ENCODE data around the gene ZNF511.
A peak's percentile ranks its signal among the peaks of the same experiment; 100 is the strongest.

ZNF511 gene

GRCh38 chr10:133309720-133310398 lies 1.1 kb downstream of the ZNF511 start:
- Histone ChIP-seq H3K36me3 (ENCODE audit: control insufficient read depth, insufficient read depth, low read length) (peaks cover 32% of the 10 kb centered on the region), H3K9me3 (ENCODE audit: control insufficient read depth, insufficient read depth, low read length) (no peaks in the 10 kb centered on the region), H3K4me1 (ENCODE audit: control insufficient read depth, insufficient read depth, low read length) (no peaks in the 10 kb centered on the region), H3K27ac (ENCODE audit: low read depth, low read length) (no peak overlapping the region), H3K9ac (ENCODE audit: low read depth, low read length) (no peak overlapping the region), H3K27me3 (ENCODE audit: control insufficient read depth, insufficient read depth, low read length) (no peaks in the 10 kb centered on the region), H3K4me3 (ENCODE audit: low read depth, low read length) (peak overlapping the region; percentile 49; the same call in 1 of the 2 replicates)

- Histone ChIP-seq H3K4me1 (ENCODE audit: control insufficient read depth, insufficient read depth, low read length) (no peaks in the 10 kb centered on the region), H3K4me3 (ENCODE audit: low read depth, low read length) (no peak overlapping the region), H3K36me3 (ENCODE audit: control insufficient read depth, insufficient read depth, low read length) (peaks cover 32% of the 10 kb centered on the region), H3K9ac (ENCODE audit: low read depth, low read length) (no peak overlapping the region), H3K27ac (ENCODE audit: low read depth, low read length) (no peak overlapping the region), H3K27me3 (ENCODE audit: control insufficient read depth, insufficient read depth, low read length) (no peaks in the 10 kb centered on the region), H3K9me3 (ENCODE audit: control insufficient read depth, insufficient read depth, low read length) (no peaks in the 10 kb centered on the region)
Measured at GRCh38 chr10:133310399-133310755, 1.7 kb downstream of the ZNF511 start.

- Histone ChIP-seq H3K36me3 (ENCODE audit: control insufficient read depth, insufficient read depth, low read length) (peaks cover 32% of the 10 kb centered on the region), H3K4me3 (ENCODE audit: low read depth, low read length) (no peak overlapping the region), H3K27ac (ENCODE audit: low read depth, low read length) (no peak overlapping the region), H3K9me3 (ENCODE audit: control insufficient read depth, insufficient read depth, low read length) (no peaks in the 10 kb centered on the region), H3K27me3 (ENCODE audit: control insufficient read depth, insufficient read depth, low read length) (no peaks in the 10 kb centered on the region), H3K9ac (ENCODE audit: low read depth, low read length) (no peak overlapping the region), H3K4me1 (ENCODE audit: control insufficient read depth, insufficient read depth, low read length) (no peaks in the 10 kb centered on the region)
Measured at GRCh38 chr10:133310789-133311188, 2.1 kb downstream of the ZNF511 start.

GRCh38 chr10:133311570-133311969 lies 2.9 kb downstream of the ZNF511 start:
- Histone ChIP-seq H3K4me3 (ENCODE audit: low read depth, low read length) (no peak overlapping the region), H3K9me3 (ENCODE audit: control insufficient read depth, insufficient read depth, low read length) (no peaks in the 10 kb centered on the region), H3K27ac (ENCODE audit: low read depth, low read length) (no peak overlapping the region), H3K27me3 (ENCODE audit: control insufficient read depth, insufficient read depth, low read length) (no peaks in the 10 kb centered on the region), H3K36me3 (ENCODE audit: control insufficient read depth, insufficient read depth, low read length) (peaks cover 32% of the 10 kb centered on the region), H3K4me1 (ENCODE audit: control insufficient read depth, insufficient read depth, low read length) (no peaks in the 10 kb centered on the region), H3K9ac (ENCODE audit: low read depth, low read length) (no peak overlapping the region)

GRCh38 chr10:133312016-133312768 lies 3.5 kb downstream of the ZNF511 start:
- peaks cover 32% of the 10 kb centered on the region for H3K36me3 ChIP-seq (ENCODE audit: control insufficient read depth, insufficient read depth, low read length)
- H3K9me3 ChIP-seq (ENCODE audit: control insufficient read depth, insufficient read depth, low read length) = no peaks in the 10 kb centered on the region
- H3K4me3 ChIP-seq (ENCODE audit: low read depth, low read length) = no peak overlapping the region
- no peaks in the 10 kb centered on the region for H3K27me3 ChIP-seq (ENCODE audit: control insufficient read depth, insufficient read depth, low read length)
- no peak overlapping the region for H3K9ac ChIP-seq (ENCODE audit: low read depth, low read length)
- H3K4me1 ChIP-seq (ENCODE audit: control insufficient read depth, insufficient read depth, low read length) = no peaks in the 10 kb centered on the region
- H3K27ac ChIP-seq (ENCODE audit: low read depth, low read length) = no peak overlapping the region

GRCh38 chr10:133312769-133313145 lies 4.0 kb downstream of the ZNF511 start:
- Histone ChIP-seq H3K36me3 (ENCODE audit: control insufficient read depth, insufficient read depth, low read length) (peaks cover 32% of the 10 kb centered on the region), H3K4me3 (ENCODE audit: low read depth, low read length) (no peak overlapping the region), H3K9ac (ENCODE audit: low read depth, low read length) (no peak overlapping the region), H3K4me1 (ENCODE audit: control insufficient read depth, insufficient read depth, low read length) (no peaks in the 10 kb centered on the region), H3K27ac (ENCODE audit: low read depth, low read length) (no peak overlapping the region), H3K27me3 (ENCODE audit: control insufficient read depth, insufficient read depth, low read length) (no peaks in the 10 kb centered on the region), H3K9me3 (ENCODE audit: control insufficient read depth, insufficient read depth, low read length) (no peaks in the 10 kb centered on the region)

GRCh38 chr10:133313192-133313591 lies 4.5 kb downstream of the ZNF511 start:
- no peaks in the 10 kb centered on the region for H3K27me3 ChIP-seq (ENCODE audit: control insufficient read depth, insufficient read depth, low read length)
- no peak overlapping the region for H3K27ac ChIP-seq (ENCODE audit: low read depth, low read length)
- no peaks in the 10 kb centered on the region for H3K4me1 ChIP-seq (ENCODE audit: control insufficient read depth, insufficient read depth, low read length)
- no peak overlapping the region for H3K4me3 ChIP-seq (ENCODE audit: low read depth, low read length)
- no peak overlapping the region for H3K9ac ChIP-seq (ENCODE audit: low read depth, low read length)
- peaks cover 32% of the 10 kb centered on the region for H3K36me3 ChIP-seq (ENCODE audit: control insufficient read depth, insufficient read depth, low read length)
- no peaks in the 10 kb centered on the region for H3K9me3 ChIP-seq (ENCODE audit: control insufficient read depth, insufficient read depth, low read length)

GRCh38 chr10:133314911-133315310 lies 6.2 kb downstream of the ZNF511 start:
- Histone ChIP-seq H3K4me3 (ENCODE audit: low read depth, low read length) (no peak overlapping the region), H3K4me1 (ENCODE audit: control insufficient read depth, insufficient read depth, low read length) (no peaks in the 10 kb centered on the region), H3K36me3 (ENCODE audit: control insufficient read depth, insufficient read depth, low read length) (peaks cover 28% of the 10 kb centered on the region), H3K9me3 (ENCODE audit: control insufficient read depth, insufficient read depth, low read length) (no peaks in the 10 kb centered on the region), H3K9ac (ENCODE audit: low read depth, low read length) (no peak overlapping the region), H3K27me3 (ENCODE audit: control insufficient read depth, insufficient read depth, low read length) (peaks cover 9% of the 10 kb centered on the region), H3K27ac (ENCODE audit: low read depth, low read length) (no peak overlapping the region)

GRCh38 chr10:133315847-133316246 lies 7.1 kb downstream of the ZNF511 start:
- H3K9me3 ChIP-seq (ENCODE audit: control insufficient read depth, insufficient read depth, low read length) = no peaks in the 10 kb centered on the region
- no peak overlapping the region for H3K4me3 ChIP-seq (ENCODE audit: low read depth, low read length)
- no peak overlapping the region for H3K9ac ChIP-seq (ENCODE audit: low read depth, low read length)
- H3K4me1 ChIP-seq (ENCODE audit: control insufficient read depth, insufficient read depth, low read length) = no peaks in the 10 kb centered on the region
- H3K27ac ChIP-seq (ENCODE audit: low read depth, low read length) = no peak overlapping the region
- H3K27me3 ChIP-seq (ENCODE audit: control insufficient read depth, insufficient read depth, low read length) = peaks cover 9% of the 10 kb centered on the region
- peaks cover 18% of the 10 kb centered on the region for H3K36me3 ChIP-seq (ENCODE audit: control insufficient read depth, insufficient read depth, low read length)

GRCh38 chr10:133316266-133316665 lies 7.6 kb downstream of the ZNF511 start:
- Histone ChIP-seq H3K9me3 (ENCODE audit: control insufficient read depth, insufficient read depth, low read length) (no peaks in the 10 kb centered on the region), H3K27ac (ENCODE audit: low read depth, low read length) (no peak overlapping the region), H3K4me1 (ENCODE audit: control insufficient read depth, insufficient read depth, low read length) (no peaks in the 10 kb centered on the region), H3K36me3 (ENCODE audit: control insufficient read depth, insufficient read depth, low read length) (peaks cover 14% of the 10 kb centered on the region), H3K9ac (ENCODE audit: low read depth, low read length) (no peak overlapping the region), H3K4me3 (ENCODE audit: low read depth, low read length) (no peak overlapping the region), H3K27me3 (ENCODE audit: control insufficient read depth, insufficient read depth, low read length) (peaks cover 9% of the 10 kb centered on the region)

GRCh38 chr10:133316732-133317131 lies 8.0 kb downstream of the ZNF511 start:
- peaks cover 10% of the 10 kb centered on the region for H3K36me3 ChIP-seq (ENCODE audit: control insufficient read depth, insufficient read depth, low read length)
- H3K27me3 ChIP-seq (ENCODE audit: control insufficient read depth, insufficient read depth, low read length) = peaks cover 9% of the 10 kb centered on the region
- H3K9ac ChIP-seq (ENCODE audit: low read depth, low read length) = no peak overlapping the region
- no peaks in the 10 kb centered on the region for H3K4me1 ChIP-seq (ENCODE audit: control insufficient read depth, insufficient read depth, low read length)
- no peak overlapping the region for H3K27ac ChIP-seq (ENCODE audit: low read depth, low read length)
- H3K9me3 ChIP-seq (ENCODE audit: control insufficient read depth, insufficient read depth, low read length) = no peaks in the 10 kb centered on the region
- H3K4me3 ChIP-seq (ENCODE audit: low read depth, low read length) = no peak overlapping the region

All from HUES48 (cell line).